SU-DHL-6 (cell line): ENCODE results near the gene INAFM2.

ENCODE experiments used
- H2AFZ ChIP-seq: fragments of 200-600 bp; sonication (generic); 2 replicates; pipeline ENCODE4 v1.6.1; 2014; ENCODE audit warnings: low read depth, mild to moderate bottlenecking, moderate library complexity, mixed read lengths, antibody characterized with exemption, low read length; ENCODE audit not compliant: severe bottlenecking
- H3F3A ChIP-seq: fragments of 200-600 bp; shearing (Covaris generic); 2 replicates; pipeline ENCODE4 v1.6.0; 2016; ENCODE audit warnings: antibody characterized with exemption, mild to moderate bottlenecking; ENCODE audit not compliant: insufficient read depth
- H3K27ac ChIP-seq: fragments of 200-600 bp; sonication (generic); 2 replicates; pipeline ENCODE4 v1.5.1; 2016; ENCODE audit warnings: low read depth, mild to moderate bottlenecking, low read length, moderate library complexity, mixed read lengths
- H3K27me3 ChIP-seq: fragments of 200-600 bp; sonication (generic), shearing (Covaris generic); 2 replicates; pipeline ENCODE4 v1.6.0; 2014; ENCODE audit warnings: mild to moderate bottlenecking, low read length
- H3K36me3 ChIP-seq: fragments of 200-600 bp; sonication (generic); 2 replicates; pipeline ENCODE4 v1.6.1; 2014; ENCODE audit warnings: mild to moderate bottlenecking, low read length, mixed read lengths
- H3K4me2 ChIP-seq: fragments of 300-600, 200-600 bp; shearing (Covaris generic), sonication (generic); 2 replicates; pipeline ENCODE4 v1.6.0; 2014; ENCODE audit warnings: low read length, low read depth, mild to moderate bottlenecking; ENCODE audit not compliant: poor library complexity, severe bottlenecking
- H3K4me3 ChIP-seq: fragments of 200-600 bp; sonication (generic); 2 replicates; pipeline ENCODE4 v1.5.1; 2014; ENCODE audit warnings: antibody characterized with exemption, low read length, mild to moderate bottlenecking, mixed read lengths; ENCODE audit not compliant: insufficient read depth, poor library complexity, severe bottlenecking
- H3K79me2 ChIP-seq: fragments of 200-600 bp; sonication (generic); 2 replicates; pipeline ENCODE4 v1.6.1; 2014; ENCODE audit warnings: mild to moderate bottlenecking, low read length, moderate library complexity; ENCODE audit not compliant: insufficient read depth
- H3K9ac ChIP-seq: fragments of 200-600 bp; sonication (generic); 2 replicates; pipeline ENCODE4 v1.7.0; 2014; ENCODE audit warnings: mild to moderate bottlenecking, low read length
- H3K9me2 ChIP-seq: fragments of 200-600 bp; sonication (generic); replicated peaks from 2 replicates; pipeline ENCODE4 v1.6.1; 2014; ENCODE audit warnings: low read length; ENCODE audit not compliant: insufficient read depth
- H3K9me3 ChIP-seq: fragments of 200-600 bp; sonication (generic); 2 replicates; pipeline ENCODE4 v1.6.1; 2014; ENCODE audit warnings: low read length, mixed read lengths; ENCODE audit not compliant: insufficient read depth
- H4K20me1 ChIP-seq: fragments of 200-600 bp; sonication (generic); 2 replicates; pipeline ENCODE4 v1.6.1; 2014; ENCODE audit warnings: low read depth, mild to moderate bottlenecking, antibody characterized with exemption, low read length, moderate library complexity, mixed read lengths
- CTCF ChIP-seq: fragments of 200-600 bp; sonication (generic); IDR thresholded peaks from one replicate; pipeline ENCODE4 v1.5.1; 2017; ENCODE audit warnings: antibody characterized with exemption, mild to moderate bottlenecking, low read length, moderate library complexity; ENCODE audit not compliant: insufficient read depth, poor library complexity, severe bottlenecking
- EZH2phosphoT487 ChIP-seq: fragments of 200-600 bp; sonication (generic), shearing (Covaris generic); conservative IDR thresholded peaks from 2 replicates; pipeline ENCODE4 v1.6.1; 2018; ENCODE audit warnings: mild to moderate bottlenecking, antibody characterized with exemption, low read length, moderate library complexity, mixed read lengths

Gene INAFM2

DNA sequence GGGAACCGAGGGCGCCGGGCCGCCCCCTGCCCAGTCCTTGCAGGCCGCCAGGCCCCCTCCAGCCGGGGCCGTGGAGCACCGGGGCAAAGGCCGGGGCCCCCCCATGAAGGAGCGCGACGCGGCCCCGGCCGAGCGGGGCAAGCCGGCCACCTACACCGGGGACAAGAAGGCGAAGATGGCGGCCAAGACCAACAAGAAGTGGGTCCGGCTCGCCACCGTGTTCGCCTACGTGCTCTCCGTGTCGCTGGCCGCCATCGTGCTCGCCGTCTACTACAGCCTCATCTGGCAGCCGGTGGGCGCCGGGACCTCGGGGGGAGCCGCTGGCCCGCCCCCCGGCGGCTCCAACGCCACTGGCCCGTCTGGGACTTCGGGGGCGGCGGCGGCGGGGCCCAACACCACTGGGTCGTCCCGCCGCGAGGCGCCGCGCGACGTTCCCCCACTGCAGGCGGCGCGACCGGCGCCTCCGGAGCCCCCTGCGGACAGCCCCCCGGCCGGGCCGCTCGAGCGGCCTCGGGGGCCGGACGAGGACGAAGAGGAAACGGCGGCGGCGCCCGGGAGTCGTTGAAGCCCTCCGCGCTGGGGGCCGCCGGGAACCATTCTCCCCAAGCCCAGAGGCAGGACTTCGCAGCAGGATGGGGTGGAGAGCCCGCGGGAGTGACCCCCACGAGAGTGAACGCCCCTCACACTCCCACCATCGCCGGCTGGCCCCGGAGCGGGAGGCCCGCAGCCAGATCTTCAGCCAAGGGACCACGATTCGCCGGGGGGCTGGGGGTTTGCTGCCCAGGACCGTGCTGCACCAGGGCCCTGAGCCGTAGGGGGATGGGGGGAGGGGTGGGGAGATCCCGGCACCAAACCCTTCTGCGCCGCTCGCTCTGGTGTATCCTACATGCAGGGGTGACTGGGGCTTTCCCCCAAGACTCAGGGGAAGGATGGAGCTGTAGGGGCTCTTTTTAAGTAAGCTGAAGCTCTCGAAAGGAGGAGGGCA lies 753 bp downstream of the INAFM2 start:
- Histone ChIP-seq H3K27ac (no peak overlapping the region), H3K27me3 (no peaks in the 10 kb centered on the region), H3K9ac (peak overlapping the region; percentile 46; the same call in 1 of the 2 replicates), H4K20me1 (no peaks in the 10 kb centered on the region), H3K4me2 (peak overlapping the region; percentile 52), H3K9me2 (no peaks in the 10 kb centered on the region), H3K4me3 (peak overlapping the region; percentile 52), H3K79me2 (no peaks in the 10 kb centered on the region), H3K36me3 (no peaks in the 10 kb centered on the region), H3K9me3 (no peaks in the 10 kb centered on the region), H3F3A (no peaks in the 10 kb centered on the region), H2AFZ (peak overlapping the region; percentile 24)
- TF ChIP-seq CTCF = no peak
- TF ChIP-seq EZH2phosphoT487 = no peak

DNA sequence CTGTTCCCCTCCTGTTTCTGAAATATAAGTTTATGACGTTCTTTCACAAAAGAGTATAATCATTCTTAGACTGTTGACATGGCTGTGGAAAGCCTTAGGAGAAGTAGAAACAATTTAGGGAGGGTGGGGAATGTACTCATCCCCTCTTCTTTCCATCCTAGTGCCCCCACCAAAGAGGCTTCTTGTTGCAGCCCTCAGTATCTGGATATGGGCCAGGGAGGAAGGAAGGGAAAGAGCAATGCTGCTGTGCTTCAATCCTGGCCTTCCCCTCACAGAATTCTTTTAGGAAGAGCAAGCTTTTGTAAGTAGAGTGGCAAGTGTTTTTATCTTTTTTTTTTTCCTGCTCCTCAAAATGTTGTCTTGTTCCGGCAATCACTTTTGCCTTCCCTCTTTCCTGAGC lies 1.7 kb downstream of the INAFM2 start:
- TF ChIP-seq CTCF = no peak
- no peak for TF ChIP-seq EZH2phosphoT487
- H3K9me3 ChIP-seq = no peaks in the 10 kb centered on the region
- H3K9me2 ChIP-seq = no peaks in the 10 kb centered on the region
- H3K79me2 ChIP-seq = no peaks in the 10 kb centered on the region
- H3F3A ChIP-seq = no peaks in the 10 kb centered on the region
- H3K4me3 ChIP-seq = no peak overlapping the region
- H3K27me3 ChIP-seq = no peaks in the 10 kb centered on the region
- H3K36me3 ChIP-seq = no peaks in the 10 kb centered on the region
- no peaks in the 10 kb centered on the region for H4K20me1 ChIP-seq
- H3K4me2 ChIP-seq = peak overlapping the region; percentile 52
- no peak overlapping the region for H3K9ac ChIP-seq
- H2AFZ ChIP-seq = no peak overlapping the region
- no peak overlapping the region for H3K27ac ChIP-seq

GRCh38 chr15:40325700-40326099 lies 2.2 kb downstream of the INAFM2 start:
- no peaks in the 10 kb centered on the region for H3F3A ChIP-seq
- no peak overlapping the region for H3K9ac ChIP-seq
- H3K9me2 ChIP-seq = no peaks in the 10 kb centered on the region
- no peaks in the 10 kb centered on the region for H3K27me3 ChIP-seq
- no peak overlapping the region for H3K4me2 ChIP-seq
- no peaks in the 10 kb centered on the region for H3K79me2 ChIP-seq
- no peaks in the 10 kb centered on the region for H4K20me1 ChIP-seq
- H3K4me3 ChIP-seq = no peak overlapping the region
- TF ChIP-seq EZH2phosphoT487 = no peak
- TF ChIP-seq CTCF = no peak
- no peak overlapping the region for H2AFZ ChIP-seq
- no peak overlapping the region for H3K27ac ChIP-seq
- H3K9me3 ChIP-seq = no peaks in the 10 kb centered on the region
- H3K36me3 ChIP-seq = no peaks in the 10 kb centered on the region
